Upper lobe of right lung (tissue), 1 donor: Measurements from ENCODE around the gene SUSD1. TPM values are rescaled to one million over a fixed set of nuclear protein-coding genes. Genes with fewer than 3 reads are reported as not detected.

Experiments used
- ATAC-seq: fragments of 200-7000 bp; cut with Tn5 transposase; one replicate; pipeline ENCODE4 v1.9.1; 2020; ENCODE audit warnings: mild to moderate bottlenecking, moderate library complexity
- DNase-seq: peaks from one replicate; pipeline ENCODE4 v3.0.0-alpha.2; 2020
- H3K27ac ChIP-seq: fragments of 200-600 bp; one replicate; pipeline ENCODE4 v1.8.0; 2022
- H3K27me3 ChIP-seq: fragments of 200-600 bp; one replicate; pipeline ENCODE4 v1.8.0; 2022; ENCODE audit warnings: mild to moderate bottlenecking
- H3K36me3 ChIP-seq: fragments of 200-600 bp; one replicate; pipeline ENCODE4 v1.8.0; 2022
- H3K4me1 ChIP-seq: fragments of 200-600 bp; one replicate; pipeline ENCODE4 v1.8.0; 2022
- H3K4me3 ChIP-seq: fragments of 200-600 bp; one replicate; pipeline ENCODE4 v1.8.0; 2022; ENCODE audit warnings: mild to moderate bottlenecking
- H3K9me3 ChIP-seq: fragments of 200-600 bp; one replicate; pipeline ENCODE4 v1.8.0; 2022
- intact Hi-C: fragments of 100-400 bp; cut with DNase I; formaldehyde crosslinking; loops from one replicate; pipeline ENCODE4 v1.11.0; 2022
- total RNA-seq: library from RNA; stranded (reverse); fragmentation: NEBNext Ultra II Directional; extraction: Animal tissue kit (Norgen Biotek cat#: 25700); gene quantifications from one replicate; pipeline ENCODE4 v1.2.1, GENCODE V29; 2021
- TF ChIP-seq, protein P1 (sequence below): fragments of 200-600 bp; IDR thresholded peaks from one replicate; pipeline ENCODE4 v1.8.0; 2022; ENCODE audit warnings: antibody characterized with exemption
- donor health status: DM: no; HTN: yes; CAD: no; lungs with severe emphysema.

The SUSD1 gene
- total RNA-seq, 1 donor from 2014 or later: 31.0 TPM

DNA sequence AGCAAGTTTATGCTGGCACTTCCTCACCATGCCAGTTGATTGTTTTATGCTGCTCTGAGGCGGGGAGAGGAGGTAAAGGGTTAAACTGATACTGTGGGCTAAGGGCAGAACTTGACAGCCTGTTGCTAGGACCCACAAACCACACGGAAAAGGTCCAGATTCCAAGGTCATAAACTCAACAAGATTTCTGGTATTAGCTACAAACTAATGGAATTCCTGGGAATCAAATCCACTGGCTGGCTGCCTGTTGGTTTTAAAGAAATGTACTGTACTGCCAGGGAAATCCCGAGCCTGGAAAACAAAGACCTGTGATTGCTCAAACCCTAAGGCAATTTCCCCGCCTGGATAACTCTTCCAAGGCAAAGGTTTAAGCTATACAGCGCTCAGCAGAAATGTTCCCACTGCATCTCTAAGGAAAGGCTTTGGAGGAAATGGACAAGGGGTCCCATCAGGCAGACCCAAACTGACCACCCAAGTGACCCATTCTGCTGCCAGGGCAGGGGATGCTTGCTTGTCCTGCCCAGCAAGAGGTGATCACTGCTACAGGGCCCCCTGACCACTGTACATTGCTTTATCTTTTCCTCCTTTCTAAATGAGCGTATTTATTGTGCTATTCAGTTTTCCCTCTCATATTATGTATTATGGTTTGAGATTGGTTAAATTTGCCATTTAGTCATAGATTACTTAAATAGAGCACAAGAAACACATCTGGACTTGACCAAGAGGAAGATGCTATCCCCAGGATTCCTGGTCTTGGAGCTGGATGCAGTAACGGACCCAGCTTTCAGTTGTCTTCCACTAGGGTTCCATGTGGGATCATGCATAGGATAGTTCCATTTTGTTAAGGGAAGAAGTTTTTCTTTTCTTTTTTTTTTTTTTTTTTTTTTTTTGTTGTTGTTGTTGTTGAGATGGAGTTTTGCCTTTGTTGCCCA is 124.3 kb downstream of the SUSD1 start:
- DNase-seq: no peak
- Histone ChIP-seq H3K9me3 (no peaks in the 10 kb centered on the region), H3K4me1 (peaks cover 18% of the 10 kb centered on the region), H3K36me3 (no peaks in the 10 kb centered on the region), H3K27ac (no peak overlapping the region), H3K27me3 (no peaks in the 10 kb centered on the region), H3K4me3 (no peak overlapping the region)
- intact Hi-C loops: no loop called here
- peak; percentile 23 for ATAC-seq
- TF ChIP-seq, protein P1, sequence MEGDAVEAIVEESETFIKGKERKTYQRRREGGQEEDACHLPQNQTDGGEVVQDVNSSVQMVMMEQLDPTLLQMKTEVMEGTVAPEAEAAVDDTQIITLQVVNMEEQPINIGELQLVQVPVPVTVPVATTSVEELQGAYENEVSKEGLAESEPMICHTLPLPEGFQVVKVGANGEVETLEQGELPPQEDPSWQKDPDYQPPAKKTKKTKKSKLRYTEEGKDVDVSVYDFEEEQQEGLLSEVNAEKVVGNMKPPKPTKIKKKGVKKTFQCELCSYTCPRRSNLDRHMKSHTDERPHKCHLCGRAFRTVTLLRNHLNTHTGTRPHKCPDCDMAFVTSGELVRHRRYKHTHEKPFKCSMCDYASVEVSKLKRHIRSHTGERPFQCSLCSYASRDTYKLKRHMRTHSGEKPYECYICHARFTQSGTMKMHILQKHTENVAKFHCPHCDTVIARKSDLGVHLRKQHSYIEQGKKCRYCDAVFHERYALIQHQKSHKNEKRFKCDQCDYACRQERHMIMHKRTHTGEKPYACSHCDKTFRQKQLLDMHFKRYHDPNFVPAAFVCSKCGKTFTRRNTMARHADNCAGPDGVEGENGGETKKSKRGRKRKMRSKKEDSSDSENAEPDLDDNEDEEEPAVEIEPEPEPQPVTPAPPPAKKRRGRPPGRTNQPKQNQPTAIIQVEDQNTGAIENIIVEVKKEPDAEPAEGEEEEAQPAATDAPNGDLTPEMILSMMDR: no peak

DNA sequence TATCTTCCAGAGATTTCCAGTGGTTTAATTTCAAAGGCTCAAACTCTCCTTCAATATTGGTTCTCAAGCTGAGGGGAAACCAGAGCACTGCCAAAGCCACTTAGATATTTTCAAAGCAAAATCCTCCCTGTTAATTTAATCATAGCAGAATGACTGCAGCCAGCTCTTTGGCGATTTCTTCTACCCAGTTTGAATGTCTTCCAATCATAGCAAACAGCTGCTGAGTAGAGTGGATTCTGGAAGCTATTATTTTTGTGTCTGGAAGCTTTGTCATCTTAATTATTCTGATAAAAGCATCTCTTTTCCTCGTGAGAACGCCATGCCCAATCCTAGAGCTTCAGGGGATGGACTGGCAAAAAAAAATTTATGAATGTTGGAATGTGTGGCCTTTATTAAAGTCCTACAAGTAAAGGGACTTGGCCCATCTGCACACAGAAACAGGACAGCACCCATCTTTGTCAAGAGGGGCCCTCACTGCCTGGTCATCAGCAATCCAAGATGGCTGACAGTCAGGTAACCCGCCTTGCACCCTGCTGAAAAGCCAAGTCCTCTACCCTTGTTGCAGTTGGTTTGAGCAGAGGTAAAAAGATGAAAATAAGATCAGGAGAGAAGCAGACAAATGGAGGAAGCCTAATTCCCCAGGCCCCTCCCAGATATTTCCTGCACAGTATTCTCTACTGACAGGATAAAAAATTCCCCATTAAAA is 125.1 kb downstream of the SUSD1 start:
- TF ChIP-seq, protein P1: no peak
- no peak for ATAC-seq

DNA sequence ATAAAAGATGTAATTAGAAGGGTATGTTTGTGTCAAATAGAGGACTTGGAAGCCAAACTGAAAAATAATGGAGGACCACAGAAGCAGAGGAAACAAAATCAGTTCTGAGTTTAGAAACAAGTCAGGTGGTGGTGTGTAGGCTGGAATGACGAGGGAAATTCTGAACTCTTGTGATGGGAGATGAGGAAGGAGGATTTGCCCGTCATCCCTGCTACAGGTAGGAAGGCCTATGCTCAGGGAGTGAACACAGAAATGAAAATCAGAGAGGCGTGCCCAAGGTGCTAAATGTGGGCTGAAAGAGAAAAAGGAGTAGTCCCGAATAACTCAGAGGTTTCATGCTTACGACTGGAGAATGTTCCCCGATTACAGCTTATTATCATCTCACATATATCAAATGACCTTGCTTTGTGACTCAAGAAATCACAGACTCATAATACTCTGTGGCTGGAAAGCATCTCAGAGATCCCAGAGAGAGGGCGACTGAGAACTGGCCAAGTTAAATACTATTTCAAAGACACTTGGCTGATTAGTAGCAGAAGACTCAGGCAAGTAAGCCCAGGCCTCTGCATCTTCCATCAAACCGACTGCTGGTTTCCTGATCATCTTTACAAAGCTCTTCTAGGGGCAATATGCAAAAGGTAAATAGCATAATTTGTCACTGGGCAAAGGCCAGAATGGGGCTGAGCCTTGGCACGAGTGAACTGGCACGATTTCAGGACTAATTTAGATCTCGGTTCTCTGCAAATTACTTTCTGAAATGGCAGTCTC is 126.0 kb downstream of the SUSD1 start:
- H3K4me3 ChIP-seq: no peak overlapping the region
- peaks cover 18% of the 10 kb centered on the region for H3K4me1 ChIP-seq
- H3K27ac ChIP-seq: peak overlapping the region; percentile 32
- H3K27me3 ChIP-seq: no peaks in the 10 kb centered on the region
- DNase-seq (no peak), ATAC-seq (no peak)
- TF ChIP-seq, protein P1: no peak
- H3K9me3 ChIP-seq: no peaks in the 10 kb centered on the region
- H3K36me3 ChIP-seq: no peaks in the 10 kb centered on the region
- intact Hi-C loops: no loop called here

More for the DNA sequence above, 125.1 kb downstream of the SUSD1 start:
- Histone ChIP-seq H3K36me3 (no peaks in the 10 kb centered on the region), H3K4me1 (peaks cover 18% of the 10 kb centered on the region), H3K4me3 (no peak overlapping the region), H3K27ac (peak overlapping the region; percentile 32), H3K9me3 (no peaks in the 10 kb centered on the region), H3K27me3 (no peaks in the 10 kb centered on the region)
- intact Hi-C loops: no loop called here
- DNase-seq: no peak

DNA sequence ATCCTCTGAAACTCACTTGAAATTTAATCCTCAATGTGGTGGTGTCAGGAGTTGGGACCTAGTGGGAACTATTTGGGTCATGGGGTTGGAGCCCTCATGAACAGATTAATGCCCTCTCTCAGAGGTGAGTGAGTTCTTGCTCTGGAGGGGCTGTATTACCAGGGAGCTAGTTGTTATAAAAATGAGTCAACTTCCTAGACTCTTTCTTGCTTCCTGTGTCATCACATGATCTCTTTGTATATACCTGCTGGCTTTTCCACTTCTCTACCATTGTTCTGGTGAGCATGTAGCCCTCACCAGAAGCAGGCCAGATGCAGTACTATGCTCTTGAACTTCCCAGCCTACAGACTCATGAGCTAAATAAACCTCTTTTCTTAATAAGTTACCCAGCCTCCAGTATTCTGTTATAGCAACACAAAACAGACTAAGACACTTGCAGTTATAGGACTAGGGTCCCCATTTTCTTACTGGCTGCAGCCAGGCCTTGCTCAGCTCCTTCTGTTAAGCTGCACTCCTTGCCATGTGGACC is 127.5 kb downstream of the SUSD1 start:
- TF ChIP-seq, protein P1: no peak
- peaks cover 18% of the 10 kb centered on the region for H3K4me1 ChIP-seq
- DNase-seq (no peak), ATAC-seq (no peak)
- H3K27ac ChIP-seq: no peak overlapping the region
- intact Hi-C loops: no loop called here
- no peaks in the 10 kb centered on the region for H3K27me3 ChIP-seq
- H3K4me3 ChIP-seq: no peak overlapping the region
- no peaks in the 10 kb centered on the region for H3K36me3 ChIP-seq
- H3K9me3 ChIP-seq: no peaks in the 10 kb centered on the region

DNA sequence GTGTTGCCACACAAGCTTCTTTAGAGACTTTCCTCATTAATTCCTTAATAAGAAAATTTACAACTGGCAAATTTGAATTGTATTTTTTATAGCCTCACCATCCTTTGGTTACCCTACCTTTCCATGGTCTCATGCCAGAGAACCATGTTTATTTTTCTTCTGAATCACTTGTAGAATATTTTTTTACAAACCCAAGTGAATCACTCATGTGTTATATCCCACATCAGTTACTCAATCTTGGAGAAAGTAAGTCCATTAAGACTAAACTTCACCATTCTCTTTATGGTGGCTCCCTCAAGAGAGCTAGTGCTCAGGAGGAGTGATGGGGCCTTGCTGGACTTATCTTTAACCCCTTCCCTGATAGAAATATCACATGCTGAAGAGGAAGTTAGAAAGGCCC is 128.9 kb downstream of the SUSD1 start:
- ATAC-seq: peak; percentile 31
- TF ChIP-seq, protein P1: no peak
- no peak for DNase-seq
- Histone ChIP-seq H3K27me3 (no peaks in the 10 kb centered on the region), H3K9me3 (no peaks in the 10 kb centered on the region), H3K4me3 (no peak overlapping the region), H3K27ac (no peak overlapping the region), H3K36me3 (no peaks in the 10 kb centered on the region), H3K4me1 (peaks cover 18% of the 10 kb centered on the region)
- intact Hi-C loops: no loop called here
